HK-2 (cell line): Measurements from ENCODE around the gene NEGR1.

Source experiments
- DNase-seq: peaks from one replicate; pipeline ENCODE4 v3.0.0-alpha.2; 2018; ENCODE audit not compliant: unreplicated experiment

NEGR1 gene

DNA sequence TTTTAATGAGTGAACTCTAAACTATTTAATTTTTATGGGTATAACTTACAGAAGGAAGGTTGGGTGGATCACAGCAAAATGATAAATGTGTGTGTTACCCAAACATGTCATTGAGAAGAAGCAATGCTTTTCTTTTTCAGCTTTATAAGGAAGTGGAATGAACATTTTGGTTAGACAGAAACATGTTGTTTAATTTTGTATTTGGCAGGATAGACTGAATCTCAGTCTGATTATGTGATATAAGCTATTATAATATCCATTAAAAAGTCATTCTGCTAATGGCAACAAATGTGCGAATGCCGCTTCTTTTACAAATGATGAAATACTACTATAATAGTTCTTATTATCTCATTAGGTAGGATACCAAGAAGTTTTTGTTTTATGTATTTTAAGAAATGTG, 919.6 kb downstream of the NEGR1 start:
- no peak for DNase-seq

DNA sequence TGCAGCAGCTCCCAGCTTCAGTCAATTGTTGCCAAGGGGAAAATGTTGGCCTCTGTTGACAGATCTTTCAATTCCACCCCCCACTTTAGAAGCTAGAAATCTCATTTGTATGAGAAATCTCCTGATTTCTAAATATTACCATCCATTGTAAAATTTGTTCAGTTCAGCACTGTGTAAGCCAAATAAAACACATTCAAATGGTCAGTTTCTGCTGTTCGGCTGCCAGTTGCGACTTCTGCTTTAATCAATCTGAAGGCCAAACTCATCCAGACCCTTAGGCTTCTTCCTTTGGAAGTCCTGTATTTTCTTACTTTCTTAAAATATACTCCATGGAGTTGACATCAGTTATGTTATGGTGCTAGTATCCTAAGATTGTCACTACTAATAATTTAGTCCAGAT, 920.3 kb downstream of the NEGR1 start:
- DNase-seq = no peak

DNA sequence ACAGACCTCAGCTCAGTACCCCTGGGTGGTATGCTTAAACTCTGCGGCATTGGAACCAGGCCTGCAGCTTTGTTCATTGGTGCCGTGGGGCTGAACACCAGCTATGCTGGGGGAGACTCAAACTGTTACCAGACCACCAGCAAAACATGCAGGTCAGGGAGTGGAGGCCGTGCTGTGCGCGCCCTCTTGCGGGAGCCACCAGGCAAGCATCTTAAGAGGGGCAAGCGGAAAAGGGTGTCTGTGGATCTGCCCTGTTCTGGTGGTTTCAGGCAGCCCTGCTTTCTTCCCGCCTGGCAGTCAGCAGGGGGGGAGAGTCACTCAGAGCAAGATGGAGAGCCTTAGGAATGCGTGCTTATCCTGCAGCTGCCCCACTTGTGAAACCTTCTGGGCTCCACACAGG, 924.6 kb downstream of the NEGR1 start:
- no peak for DNase-seq

DNA sequence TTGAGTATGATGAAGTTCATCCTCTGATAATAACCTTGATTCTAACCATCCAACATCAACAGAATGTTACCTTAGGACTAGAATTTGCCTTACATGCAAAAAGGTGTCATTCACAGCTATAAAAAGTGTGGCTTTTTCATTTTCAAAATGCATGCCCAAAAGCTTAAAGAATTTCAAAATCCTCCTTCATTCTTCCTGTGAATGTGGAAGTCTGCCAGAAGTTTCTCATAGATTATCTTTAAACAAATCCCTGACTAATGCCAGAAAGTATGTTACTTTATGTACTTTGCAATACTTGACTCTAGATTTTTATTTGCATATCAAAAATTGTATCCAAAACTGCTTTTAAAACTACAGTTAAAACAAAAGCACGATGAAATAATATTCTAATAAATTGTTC, 930.9 kb downstream of the NEGR1 start:
- DNase-seq = no peak

DNA sequence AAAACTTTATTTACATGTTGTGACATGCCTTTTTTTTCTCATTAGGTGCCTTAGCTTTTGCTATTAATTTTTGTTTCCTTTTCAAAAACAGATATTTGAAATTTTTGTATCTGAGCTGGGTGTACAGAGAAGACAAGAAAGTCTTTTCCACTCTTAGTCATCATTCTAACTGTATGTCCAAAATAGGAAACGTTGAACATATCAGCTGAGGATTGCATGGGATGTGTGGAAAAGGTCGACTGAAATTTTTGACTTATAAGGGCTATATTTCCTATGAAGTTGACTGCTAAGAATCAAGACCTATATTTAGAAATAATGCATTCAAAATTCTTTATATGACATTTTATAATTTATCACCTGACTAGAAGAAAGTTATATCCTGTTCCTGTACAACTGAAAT, 931.5 kb downstream of the NEGR1 start:
- no peak for DNase-seq

DNA sequence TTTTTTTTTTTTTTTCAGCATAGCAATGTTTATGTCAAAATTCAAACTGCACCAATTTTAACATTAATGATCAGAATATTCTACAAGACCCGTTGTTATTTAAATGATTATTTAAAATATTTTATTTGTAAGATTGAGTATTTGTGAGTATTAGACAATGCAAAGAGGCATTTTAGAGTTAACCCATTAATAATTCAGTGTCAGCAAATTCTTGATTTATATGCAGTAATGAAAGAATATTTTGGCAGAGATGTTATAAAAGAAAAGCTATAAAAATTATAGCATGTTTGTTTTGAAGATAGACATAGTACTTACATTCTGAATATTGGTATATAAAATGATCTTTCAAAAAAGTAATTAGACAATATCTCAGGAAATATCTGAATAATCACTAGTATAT, 932.0 kb downstream of the NEGR1 start:
- no peak for DNase-seq
